GM21737 (cell line): ENCODE data around the gene STEAP3.

Source experiments
- ATAC-seq: cut with Tn5 transposase; IDR thresholded peaks from one replicate; pipeline ENCODE4 v1.9.1; 2021; ENCODE audit warnings: mild to moderate bottlenecking, moderate library complexity; ENCODE audit not compliant: unreplicated experiment

The STEAP3 gene, protein sequence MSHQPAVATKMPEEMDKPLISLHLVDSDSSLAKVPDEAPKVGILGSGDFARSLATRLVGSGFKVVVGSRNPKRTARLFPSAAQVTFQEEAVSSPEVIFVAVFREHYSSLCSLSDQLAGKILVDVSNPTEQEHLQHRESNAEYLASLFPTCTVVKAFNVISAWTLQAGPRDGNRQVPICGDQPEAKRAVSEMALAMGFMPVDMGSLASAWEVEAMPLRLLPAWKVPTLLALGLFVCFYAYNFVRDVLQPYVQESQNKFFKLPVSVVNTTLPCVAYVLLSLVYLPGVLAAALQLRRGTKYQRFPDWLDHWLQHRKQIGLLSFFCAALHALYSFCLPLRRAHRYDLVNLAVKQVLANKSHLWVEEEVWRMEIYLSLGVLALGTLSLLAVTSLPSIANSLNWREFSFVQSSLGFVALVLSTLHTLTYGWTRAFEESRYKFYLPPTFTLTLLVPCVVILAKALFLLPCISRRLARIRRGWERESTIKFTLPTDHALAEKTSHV

GRCh38 chr2:119223521-119224390 is at the start of gene STEAP3:
STEAP3 (plus strand) TSS chr2:119223834; CDS start chr2:119231013, 7,179 bp downstream.
- peak; percentile 74 for ATAC-seq

GRCh38 chr2:119174216-119174992 is 49.2 kb upstream of the STEAP3 start:
- no peak for ATAC-seq

GRCh38 chr2:119174993-119175347 is 48.7 kb upstream of the STEAP3 start:
- no peak for ATAC-seq

DNA sequence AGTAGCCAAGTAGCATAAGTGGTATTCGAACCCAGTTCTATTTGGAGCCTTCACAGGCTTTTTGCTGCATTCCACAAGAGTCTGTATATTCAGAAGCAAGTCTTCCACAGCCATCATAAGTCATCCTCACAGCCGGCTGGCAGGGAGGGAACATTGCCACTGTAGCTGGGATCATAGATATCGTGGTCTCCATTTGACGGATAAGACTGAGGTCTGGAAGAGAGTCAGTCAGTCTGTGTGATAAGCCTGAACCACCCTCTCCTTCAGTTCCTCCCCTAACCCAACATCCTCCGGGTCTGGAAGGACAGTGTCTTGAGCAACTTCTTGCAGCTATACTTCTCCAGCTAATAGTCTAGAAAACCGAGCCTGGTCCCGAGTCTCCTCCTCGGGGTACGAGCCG is 48.1 kb upstream of the STEAP3 start:
- no peak for ATAC-seq

- ATAC-seq, result no peak
Observed at GRCh38 chr2:119177171-119177837, 46.3 kb upstream of the STEAP3 start.

GRCh38 chr2:119177838-119178190 is 45.8 kb upstream of the STEAP3 start:
- no peak for ATAC-seq

DNA sequence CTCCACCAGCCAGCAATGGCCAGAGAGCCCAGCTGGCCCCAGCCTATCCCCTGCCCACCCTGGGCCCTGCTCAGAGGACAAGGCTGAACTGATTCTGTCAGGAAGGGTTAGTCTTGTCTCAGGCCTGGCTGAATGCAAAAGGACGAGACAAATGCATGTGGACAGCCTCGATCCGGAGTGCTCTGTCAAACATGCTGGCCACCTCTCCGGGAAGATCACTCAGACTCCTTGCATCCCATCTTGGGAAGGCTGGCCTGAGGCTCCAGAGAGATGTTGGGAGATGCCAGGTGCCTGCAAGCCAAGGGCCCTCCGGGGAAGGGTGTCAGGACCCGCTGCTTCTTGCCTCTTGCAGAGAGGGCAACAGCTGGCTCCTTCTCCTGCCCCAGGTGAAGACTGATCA is 44.9 kb upstream of the STEAP3 start:
- no peak for ATAC-seq

- ATAC-seq, result no peak
Observed at GRCh38 chr2:119179202-119179601, 44.4 kb upstream of the STEAP3 start.

DNA sequence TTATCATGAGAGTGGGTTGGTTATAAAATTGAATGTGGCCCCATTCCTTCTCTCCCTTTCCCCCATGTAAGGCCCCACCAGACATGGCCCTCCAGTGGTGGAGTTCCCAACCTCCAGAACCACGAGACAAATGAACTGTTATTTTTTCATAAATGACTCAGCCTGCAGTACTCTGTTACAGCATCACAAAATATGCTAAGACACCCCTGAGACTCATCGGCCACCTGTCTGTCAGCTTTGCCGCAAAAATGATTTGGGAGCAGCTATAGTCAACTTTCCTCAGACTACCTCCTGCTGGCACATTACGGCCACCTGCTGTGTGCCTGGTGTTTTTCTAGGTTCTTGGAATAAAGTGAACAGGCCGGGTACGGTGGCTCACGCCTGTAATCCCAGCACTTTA is 43.6 kb upstream of the STEAP3 start:
- ATAC-seq, result no peak

DNA sequence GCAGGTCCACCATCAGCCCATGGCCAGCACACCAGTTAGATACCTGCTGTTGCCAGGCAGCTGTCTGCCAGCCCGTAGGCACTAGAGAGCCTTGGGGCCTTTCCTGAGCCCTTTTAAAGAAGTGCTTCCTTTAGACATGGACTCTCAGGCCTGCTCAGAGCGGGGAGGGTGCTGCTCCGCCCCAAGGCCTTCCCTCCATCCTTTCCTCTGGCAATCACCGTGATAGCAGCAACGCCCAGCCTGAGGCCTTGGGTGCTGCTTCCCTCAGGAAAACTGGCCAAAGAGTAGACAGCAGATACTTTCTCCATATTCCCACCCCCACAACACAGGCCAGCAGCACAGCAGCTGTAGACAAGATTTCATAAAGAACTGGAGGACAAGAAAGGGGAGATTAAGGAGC is 42.7 kb upstream of the STEAP3 start:
- ATAC-seq, result no peak

DNA sequence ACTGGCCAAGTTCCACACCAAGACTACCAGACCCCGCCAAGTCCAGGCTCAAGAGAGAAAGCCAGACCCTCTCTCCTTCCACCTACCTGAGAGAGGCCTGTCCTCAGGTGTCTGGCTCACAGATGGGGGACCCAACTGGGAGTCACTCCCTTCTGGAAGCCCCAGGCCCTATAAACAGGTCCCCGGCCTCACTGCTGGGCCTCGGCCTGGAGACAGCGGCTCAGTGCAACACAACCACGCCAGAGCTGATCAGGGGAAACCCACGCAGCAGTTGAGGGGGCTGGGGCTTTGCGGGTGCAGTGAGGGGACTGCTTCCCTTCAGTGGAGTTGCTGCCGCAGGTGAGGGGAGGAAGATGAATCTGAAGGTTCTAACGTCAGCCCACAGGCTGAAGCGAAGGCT is 42.2 kb upstream of the STEAP3 start:
- no peak for ATAC-seq

- ATAC-seq, result no peak
Observed at GRCh38 chr2:119181791-119182445, 41.7 kb upstream of the STEAP3 start.

- ATAC-seq, result no peak
Observed at GRCh38 chr2:119184512-119184911, 39.1 kb upstream of the STEAP3 start.

DNA sequence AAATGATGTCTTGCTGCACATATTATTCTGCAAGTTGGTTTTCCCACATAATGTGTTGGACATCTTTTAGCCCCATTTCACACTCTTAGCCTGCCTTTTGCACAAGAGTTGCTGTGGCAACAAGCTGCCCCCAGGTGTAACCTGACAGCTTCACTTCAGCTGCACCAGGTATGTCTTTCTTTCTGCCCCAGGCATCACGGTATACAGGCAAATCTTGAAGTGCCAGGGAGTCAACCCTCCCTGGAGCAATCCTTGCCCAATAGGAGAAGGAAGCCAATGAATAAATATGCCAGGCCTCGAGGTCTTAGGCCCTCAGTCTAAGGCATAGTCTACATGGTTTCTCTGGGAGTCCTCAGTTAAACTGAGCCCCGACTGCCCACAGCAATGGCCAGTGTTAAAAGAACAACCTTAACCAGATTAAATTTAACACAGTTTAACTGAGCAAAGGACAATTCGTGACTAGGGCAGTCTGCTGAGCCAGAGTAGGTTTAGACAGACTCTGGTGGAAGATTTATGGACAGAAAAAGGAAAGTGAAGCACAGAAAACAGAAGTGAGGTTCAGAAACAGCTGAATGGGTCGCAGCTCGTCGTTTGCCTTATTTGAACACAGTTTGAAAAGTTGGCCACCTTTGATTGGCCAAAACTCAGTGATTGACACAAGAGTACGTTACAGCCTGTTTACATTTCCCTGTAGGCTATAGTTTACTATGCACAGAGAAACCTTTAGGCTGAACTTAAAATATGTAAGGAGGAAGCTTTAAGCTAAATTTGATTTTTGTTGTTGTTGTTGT is 33.1 kb upstream of the STEAP3 start:
- ATAC-seq, result no peak

DNA sequence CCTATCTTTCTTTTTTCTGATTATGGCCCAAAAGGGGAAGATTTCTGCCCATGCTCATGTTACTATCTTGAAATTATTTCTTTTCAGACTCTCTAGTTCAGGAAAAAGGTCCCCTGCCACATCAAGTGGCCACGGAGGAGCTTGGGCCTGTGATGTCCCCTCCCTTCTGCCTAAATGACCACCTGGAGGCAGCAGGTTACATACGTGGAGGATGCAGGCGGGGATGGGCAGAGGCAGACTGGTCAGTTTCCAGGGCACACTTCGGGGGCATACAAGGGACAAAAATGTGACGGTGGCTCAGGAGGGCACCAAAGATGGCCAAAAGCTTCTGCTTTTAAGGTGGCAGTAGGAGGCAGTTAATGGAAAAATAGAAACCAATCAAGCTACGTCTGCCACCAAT is 30.7 kb upstream of the STEAP3 start:
- ATAC-seq, result no peak

- no peak for ATAC-seq
Observed at GRCh38 chr2:119195001-119195400, 28.6 kb upstream of the STEAP3 start.

DNA sequence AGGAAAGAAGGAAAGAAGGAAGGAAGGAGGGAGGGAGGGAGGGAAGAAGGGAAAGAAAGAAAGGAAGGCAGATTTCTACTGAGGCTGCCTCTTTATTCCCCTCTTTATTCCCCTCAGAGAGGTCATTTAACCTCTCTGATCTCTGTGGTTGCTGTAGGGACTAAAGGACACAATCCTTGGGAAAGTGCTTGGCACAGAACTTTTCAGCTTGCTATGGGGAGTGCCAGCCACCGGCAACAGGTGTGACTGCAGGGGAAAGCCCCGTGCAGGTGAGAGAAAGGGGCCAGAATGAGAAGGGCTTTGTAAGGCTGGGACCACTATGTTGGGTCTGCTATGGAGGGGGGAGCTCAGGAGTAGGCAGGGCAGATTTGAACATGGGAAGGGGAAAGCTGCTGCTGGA is 27.7 kb upstream of the STEAP3 start:
- no peak for ATAC-seq

GRCh38 chr2:119196301-119197125 is 27.1 kb upstream of the STEAP3 start:
- ATAC-seq, result no peak

GRCh38 chr2:119197126-119197405 is 26.6 kb upstream of the STEAP3 start:
- no peak for ATAC-seq
